HG02981 (cell line): ENCODE results near the gene SLC2A13.
"Not testable (repeated sequence)": the region's sequence is repeated elsewhere in the genome, so short reads cannot be mapped to it uniquely, and the experiment has no call there.

Experiments used
- ATAC-seq: cut with Tn5 transposase; IDR thresholded peaks from one replicate; pipeline ENCODE4 v1.9.1; 2021; ENCODE audit warnings: mild to moderate bottlenecking, moderate library complexity; ENCODE audit not compliant: unreplicated experiment

The SLC2A13 gene

DNA sequence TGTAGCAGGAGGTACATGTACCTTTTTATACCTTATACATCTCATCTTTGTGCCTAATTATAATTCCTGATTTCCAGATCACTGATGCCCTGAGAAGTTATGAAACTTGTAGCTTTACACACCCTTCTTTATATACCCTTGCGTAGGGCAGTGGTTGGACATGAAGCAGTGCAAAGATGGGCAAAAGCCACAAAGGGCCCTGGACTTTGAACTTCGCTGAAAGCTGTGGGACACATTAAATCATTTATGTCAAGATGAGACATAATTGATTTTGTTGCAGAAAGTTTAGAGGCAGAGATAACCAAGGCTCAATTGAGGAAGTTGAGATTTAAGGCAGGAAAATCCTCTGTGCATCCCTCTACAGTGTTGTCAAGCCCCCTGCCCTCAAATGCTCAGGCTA is 170.0 kb downstream of the SLC2A13 start:
- ATAC-seq: no peak

DNA sequence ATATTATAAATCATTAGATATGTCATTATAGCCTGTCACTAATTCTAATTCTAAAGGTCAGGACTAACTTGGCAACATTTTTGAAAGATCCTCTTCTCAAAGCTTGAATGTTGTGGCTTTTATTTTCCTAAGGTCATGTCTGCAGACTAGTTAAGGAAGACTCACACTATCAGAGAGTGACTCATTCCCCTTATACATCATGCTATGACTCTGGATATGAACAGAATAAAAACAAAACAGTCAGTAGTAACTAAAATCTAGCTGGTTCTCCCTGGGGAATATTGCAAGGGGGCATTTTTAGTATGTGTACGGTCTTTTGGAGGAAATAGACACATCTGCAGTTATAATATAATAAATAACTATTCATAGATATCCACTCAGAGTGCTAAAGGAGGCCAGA is 170.6 kb downstream of the SLC2A13 start:
- no peak for ATAC-seq

DNA sequence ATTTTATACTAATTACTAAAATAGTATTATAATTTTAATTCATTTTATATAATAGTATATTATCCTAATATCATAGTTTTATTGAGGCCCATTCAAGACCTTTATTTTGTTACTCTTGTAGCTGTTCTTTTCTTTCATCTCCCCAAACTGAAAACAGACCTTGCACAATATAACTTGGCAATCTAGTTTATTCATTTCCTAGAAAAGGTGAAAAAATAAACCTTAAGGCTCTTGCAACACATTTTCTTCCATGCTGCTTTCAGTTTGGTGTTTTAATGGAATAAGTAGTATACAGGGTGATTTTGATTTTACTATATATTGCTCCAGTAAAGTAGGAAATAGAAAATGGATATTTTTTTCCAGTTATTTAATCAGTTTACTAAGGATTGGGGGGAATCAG is 174.0 kb downstream of the SLC2A13 start:
- no peak for ATAC-seq

DNA sequence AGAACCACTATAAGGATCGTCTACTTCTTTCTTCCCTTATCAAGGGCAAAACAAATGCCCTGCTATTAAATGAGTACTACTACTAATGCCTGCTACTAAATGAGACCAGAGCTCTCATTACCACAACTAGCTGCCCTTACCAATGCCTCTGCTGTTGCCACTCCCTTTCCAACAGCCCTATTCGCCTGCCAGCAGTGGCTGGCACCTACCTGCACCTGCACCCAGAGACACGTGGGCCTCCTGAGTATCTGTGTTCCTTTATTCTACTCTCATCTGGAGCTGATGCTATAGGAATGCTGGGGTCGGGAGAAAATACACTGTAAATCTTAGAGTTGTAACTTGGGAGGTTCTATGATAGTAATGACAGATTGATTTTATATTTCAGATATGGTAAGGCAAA is 174.7 kb downstream of the SLC2A13 start:
- ATAC-seq: no peak

DNA sequence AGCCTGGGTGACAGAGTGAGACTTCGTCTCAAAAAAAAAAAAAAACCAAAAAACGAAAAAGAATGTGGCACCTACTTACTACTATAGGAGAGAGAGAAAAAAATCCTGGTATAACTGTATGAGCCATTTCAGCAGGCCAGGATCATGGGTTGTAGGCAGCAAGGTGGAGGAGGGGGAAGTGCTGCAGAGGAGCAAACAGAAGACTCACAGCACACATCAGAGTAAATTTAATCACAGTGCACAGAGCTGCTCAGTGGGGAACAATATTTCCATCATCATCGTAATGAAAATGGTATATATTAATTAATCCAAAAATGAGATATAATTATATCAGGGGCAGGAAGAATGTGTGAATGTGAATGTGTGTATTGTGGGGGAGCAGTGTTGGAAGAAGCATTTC is 175.8 kb downstream of the SLC2A13 start:
- ATAC-seq: no peak

DNA sequence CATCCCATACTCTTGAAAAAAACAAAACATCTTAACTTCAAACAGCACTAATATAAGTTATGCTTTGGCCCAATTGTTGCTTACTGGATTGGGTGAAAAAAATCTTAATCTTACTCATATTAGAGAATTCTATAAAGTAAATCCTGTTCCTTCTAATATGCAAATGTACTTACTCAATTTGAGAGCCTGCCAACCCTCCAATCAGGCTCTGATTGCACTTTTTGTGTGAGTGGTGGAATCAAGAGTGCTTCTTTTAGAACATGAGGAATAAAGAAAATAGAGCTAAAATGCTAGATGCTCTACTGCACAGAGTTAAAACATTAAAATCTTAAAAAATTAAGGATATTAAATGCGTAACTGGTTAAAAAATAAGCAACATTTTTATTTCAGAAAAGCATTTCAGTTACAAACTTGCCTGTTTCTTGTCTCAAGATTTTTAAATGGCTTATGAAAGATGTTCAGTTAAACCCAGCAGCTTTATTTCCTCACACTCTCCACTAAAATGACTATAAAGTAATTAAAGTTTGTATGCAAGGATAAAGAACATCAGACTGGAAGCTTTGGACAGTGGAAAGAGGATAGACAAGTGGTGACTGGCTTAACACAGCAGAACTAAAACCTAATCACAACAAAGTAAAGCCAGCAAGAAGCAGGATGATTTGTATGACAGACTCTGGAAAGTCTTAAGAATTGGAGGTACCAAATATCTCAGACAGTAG is 177.5 kb downstream of the SLC2A13 start:
- no peak for ATAC-seq

DNA sequence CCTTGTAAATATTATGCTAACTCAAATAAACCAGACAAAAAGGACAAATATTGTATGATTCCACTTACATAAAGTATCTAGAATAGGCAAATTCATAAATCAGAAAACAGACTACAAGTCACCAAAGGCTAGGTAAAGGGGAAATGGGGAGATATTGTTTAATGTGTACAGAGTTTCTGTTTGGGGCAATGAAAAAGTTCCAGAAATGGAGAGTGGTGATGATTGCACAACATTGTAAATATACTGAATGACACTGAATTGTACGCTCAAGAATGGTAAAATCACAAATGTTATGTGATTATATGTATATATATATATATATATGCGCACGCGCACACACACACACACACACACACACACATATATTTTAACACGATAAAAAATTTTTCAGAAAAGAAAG is 182.5 kb downstream of the SLC2A13 start:
- no peak for ATAC-seq

DNA sequence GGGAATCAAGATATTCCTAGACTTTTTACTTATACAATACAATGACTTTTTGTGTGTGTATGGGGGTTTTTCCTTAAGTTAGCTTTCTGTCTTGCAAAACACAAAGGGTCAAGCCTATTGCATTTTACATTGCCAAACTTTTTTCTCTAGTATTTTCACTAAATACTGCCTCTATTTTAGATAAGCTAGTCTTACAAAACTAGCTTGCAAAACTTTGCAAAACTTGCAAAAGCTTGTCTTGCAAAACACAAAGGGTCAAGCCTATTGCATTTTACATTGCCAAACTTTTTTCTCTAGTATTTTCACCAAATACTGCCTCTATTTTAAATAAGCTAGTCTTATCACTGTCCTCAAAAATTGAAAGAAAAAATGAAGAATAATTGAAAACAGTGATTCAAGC is 183.3 kb downstream of the SLC2A13 start:
- not testable (repeated sequence) for ATAC-seq

DNA sequence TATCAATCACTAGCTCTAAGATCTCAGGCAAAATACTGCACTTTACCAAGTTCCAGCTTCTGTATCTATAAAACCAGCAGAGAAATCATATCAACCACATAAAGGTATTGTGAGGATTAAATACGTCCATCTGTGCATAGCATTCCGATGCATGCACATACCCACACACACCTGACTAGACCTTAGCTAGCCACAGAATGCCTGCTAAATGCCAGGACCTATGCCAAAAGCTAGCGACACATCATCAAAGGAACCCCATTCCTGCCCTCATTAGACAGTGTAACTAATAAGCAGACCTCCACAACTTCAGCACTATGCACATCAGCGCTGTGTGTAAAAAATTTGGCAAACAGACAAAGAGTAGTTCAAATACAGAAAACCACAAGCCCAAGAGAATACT is 185.2 kb downstream of the SLC2A13 start:
- ATAC-seq: no peak

DNA sequence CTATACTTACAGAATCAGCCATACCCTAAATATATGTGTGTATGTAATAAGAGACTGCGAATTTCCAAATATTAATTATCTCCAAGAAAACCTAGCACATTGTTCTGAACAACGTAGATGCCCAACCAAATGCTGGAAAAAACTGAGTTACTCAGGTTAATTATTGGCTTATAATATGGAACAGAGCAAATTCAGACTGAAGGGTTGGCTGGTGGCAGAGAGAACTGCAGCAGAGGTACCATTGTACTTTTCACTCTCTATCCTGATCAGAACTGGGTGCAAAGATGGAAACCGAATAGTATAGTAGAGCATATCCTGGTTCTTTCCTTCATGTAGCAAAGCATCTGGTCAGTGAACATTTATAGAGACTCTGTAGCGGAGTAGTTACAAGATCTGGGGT is 185.7 kb downstream of the SLC2A13 start:
- no peak for ATAC-seq

DNA sequence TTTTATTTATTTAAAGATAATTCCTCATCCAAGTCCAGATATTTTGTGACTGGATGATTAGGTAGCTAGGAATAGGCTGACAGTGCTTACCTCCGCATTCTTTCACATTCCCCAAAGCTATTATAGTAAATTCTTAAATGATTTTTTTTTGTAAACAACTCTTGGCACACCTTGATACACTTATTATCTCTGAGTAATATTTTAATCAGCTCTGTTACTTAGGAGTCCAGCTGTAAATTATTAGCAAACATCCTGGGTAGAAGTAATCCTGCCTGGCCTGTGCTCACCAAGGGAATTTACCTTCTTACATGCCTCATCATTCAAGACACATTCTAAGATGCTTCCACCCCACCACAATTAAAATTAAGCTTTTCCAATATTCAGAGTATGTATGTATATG is 186.1 kb downstream of the SLC2A13 start:
- ATAC-seq: no peak

DNA sequence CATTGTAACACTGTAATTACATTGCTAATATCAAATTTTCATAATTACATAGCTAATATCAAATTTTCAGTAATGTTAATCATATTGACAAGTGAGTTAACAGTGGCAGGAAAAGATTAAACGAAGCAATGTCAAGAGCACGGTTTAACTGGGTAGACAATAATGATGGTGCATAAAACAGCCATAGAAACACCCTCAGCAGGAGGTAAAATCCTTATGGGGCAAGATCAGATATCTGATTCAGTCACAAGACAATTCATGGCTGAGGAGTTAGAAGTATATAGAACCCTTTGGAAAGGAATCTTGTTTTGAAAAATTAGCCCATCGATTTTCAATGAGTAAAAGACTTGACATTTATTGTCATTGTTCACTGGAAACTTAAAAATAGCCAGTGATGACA is 190.6 kb downstream of the SLC2A13 start:
- no peak for ATAC-seq

DNA sequence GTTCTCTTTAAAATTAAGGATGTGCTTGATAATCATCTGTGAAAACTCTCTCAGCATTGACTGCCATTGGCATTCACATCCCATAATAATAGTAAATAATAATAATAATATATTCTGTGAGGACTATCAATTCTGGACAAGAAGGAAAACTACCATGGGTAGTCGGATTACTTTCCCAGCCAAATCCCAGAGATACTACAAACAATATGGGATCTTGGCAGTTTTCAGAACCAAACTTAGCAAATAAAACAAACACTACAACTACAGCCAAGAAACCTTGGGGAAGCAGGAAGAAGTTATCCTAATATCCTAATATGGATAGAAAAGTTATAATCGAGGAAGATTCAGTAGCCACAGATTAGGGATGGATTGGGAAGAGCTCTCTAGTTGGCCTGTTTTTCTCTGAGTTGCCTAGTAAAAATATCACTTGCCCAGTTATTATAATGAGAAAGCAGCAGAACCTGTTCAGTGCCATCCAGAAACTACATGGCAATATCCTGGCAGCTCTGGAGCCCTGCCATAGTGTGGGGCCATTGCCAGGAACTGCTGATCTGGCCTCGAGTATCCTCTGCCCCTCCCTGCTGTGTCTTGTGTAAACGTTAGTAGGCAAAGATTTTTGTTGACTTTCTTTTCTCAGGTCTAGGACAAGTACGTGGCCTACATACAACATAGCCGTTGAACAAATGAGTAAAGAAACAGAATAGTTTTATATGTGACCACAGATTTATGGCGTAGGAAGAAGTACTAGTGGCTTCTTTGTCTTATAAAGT is 193.5 kb downstream of the SLC2A13 start:
- ATAC-seq: no peak

DNA sequence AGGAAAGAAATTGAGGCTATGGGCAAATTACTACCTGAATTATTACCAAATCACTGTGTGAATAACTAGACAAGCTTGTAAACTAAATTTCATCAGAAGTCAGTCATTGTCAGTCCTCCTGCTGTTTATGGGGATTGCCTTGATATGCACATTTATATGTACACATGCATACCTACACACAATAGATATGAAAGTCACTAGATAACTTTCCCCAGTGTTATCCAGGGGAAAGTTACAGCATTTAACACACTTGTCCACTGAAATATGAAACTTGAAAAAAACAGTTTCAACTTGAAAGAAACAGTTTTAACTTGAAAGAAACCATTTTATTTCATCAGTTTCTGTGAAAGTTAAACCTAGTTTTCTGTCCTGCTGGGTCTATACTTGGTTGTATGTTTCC is 199.6 kb downstream of the SLC2A13 start:
- no peak for ATAC-seq

DNA sequence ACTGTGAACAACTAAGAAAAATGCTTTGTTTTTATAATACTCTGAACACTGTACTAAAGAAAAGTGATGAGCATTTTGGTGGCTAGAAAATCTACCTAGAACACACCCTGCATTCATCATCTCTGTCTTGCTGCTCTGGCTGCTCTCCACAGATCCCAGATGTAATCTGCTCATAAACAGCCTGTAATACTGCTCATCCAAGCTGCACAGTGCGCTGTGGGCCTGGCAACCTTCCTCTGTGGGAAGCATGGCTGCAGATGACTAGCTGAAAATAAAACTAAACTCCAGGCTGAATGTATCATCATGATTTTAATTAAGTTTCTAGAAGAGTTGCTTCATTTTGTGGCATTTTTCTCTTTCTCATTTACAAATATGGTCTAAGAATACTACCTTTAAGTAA is 200.7 kb downstream of the SLC2A13 start:
- no peak for ATAC-seq

DNA sequence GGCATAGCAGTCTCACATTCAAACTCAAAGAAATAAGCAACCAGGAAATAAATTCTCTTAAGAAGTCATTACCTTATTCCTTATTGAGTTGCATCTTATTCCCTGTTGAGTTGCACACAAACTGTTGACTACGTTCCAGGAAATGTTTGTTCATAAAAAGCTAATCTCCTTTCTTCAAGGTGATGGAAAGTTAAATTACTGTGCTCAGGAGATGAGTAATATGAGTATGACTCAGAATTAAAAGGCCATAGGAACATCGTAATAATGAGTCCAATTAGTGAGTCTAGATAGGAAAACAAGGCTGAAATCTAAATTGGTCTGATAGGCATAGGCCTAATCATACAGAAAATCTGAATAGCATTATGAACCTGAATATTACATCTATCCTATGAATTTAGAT is 203.1 kb downstream of the SLC2A13 start:
- no peak for ATAC-seq

DNA sequence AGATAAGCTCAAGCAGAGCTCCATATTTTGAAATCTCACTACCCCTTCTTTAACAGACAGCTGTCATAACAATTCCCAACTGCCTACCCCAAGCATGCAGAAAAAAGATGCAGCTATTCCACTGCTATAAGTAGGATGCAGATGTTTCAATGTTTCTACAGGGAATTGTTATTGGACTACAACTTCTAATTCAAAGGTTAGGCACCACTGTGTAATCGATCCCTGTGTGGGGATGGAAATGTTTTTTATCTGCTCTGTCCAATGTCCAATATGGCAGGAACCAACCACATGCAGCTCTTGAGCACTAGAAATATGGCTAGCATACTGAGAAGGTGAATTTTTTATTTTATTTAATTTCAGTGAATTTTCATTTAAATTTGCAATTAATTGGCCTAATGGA is 208.6 kb downstream of the SLC2A13 start:
- ATAC-seq: no peak

DNA sequence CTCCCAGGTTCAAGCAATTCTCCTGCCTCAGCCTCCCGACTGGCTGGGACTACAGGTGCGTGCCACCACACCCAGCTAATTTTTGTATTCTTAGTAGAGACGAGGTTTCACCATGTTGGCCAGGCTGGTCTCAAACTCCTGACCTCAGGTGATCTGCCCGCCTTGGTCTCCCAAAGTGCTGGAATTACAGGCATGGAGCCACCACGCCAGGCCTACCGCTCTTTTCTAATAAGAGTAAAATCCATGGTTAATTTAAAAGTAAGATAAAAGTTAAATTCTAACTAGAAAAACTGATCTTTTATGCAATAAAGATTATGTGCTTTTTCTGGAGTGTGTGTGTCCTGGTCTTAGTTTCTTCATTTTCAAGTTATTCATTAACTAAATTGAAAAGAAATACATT is 212.5 kb downstream of the SLC2A13 start:
- not testable (repeated sequence) for ATAC-seq

DNA sequence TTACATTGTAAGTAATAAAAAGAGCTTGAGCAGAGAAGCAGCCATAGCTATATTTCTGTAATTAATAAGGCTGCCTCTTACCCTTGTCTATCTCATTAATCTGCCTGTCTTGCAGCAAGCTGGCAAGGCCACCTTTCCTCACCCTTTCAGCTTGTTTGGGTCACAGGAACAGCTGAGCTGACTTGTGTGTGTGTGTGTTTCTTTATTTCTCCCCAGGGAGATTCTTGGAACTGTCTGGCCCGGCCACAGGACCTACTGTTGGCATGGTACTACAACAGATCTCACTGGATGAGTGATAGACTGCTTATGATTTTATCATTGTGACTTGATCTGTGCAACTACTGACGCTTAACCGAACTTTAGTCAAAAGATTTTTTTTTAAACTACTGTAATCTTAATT is 213.7 kb downstream of the SLC2A13 start:
- ATAC-seq: no peak

DNA sequence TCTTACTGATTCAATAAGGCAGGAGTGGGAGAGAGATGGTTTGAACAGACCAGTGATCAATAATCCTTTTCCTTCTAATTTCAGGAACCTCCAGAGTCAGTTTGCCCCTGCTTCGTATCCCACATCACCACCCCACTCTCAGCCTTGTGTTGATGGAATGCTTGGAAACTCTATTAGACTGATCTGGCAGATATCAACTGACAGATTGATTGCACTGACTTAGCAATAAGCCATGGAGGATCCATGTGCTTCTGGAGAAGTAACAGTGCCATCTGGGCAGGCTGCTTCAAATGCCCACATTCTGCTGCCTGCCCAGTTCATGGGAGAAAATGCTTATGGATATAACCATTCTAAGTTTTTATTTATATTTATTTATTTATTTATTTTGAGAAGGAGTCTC is 218.0 kb downstream of the SLC2A13 start:
- no peak for ATAC-seq

DNA sequence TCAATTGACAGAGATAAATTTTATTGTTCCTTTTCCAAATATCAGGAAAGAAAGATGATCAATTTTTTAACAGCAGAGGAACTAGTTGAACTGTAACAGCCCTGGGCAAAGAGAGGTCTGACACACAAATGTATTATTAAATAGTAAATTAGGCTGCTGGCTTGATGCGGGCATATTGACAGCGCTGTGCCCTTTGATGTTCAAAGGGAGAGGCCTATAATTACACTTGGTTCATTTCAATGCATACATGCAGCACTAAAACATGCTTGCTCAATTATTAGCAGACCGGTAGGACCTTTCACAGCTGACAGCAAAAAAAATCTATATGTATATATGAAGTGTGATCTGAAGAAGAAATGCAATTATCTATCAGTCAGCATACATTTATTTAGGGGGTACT is 219.8 kb downstream of the SLC2A13 start:
- no peak for ATAC-seq

DNA sequence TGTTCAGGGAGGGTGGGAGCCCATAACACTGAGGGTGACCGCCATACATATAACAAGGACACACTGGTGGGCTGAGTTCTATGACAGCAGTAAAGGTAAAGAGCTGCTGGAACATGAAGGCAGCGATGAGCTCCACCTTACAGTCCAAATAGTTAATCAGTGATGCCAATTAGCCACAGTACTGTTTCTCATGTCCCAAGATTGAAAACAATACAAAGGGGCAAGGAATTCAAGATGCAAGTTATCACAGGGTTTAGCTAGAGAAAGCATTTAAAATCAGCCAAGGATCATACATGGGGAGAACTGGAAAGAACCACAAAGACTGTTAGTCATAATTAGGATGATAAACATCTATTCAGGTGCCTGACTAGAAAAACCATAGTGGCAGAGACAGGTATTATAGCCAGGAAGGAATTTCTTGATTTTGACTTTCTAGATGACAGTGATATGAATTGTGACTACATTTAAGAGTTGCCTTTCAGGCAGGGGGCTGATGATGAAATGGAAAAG is 221.2 kb downstream of the SLC2A13 start:
- no peak for ATAC-seq
